Lung (tissue), 12 donors: Measurements from ENCODE around the gene VSNL1. TPM values are rescaled to one million over a fixed set of nuclear protein-coding genes. Genes with fewer than 3 reads are reported as not detected.

Source experiments
- ATAC-seq: fragments of 200-7000 bp; cut with Tn5 transposase; one replicate; pipeline ENCODE4 v1.9.1; 2020; ENCODE audit warnings: moderate number of reproducible peaks; ENCODE audit not compliant: insufficient read depth, low FRiP score
- DNase-seq, 3 donors: peaks; one replicate each; pipeline ENCODE4 v3.0.0-alpha.2; 2013 to 2017
- H3K27ac ChIP-seq, 2 donors: one replicate each; pipeline ENCODE4 v1.5.1; 2013; ENCODE audit warnings: mild to moderate bottlenecking in 2 of 2, moderate library complexity in 2 of 2, control low read depth in 1 of 2, inconsistent platforms in 1 of 2, low read depth in 1 of 2, low read length in 1 of 2
- H3K27me3 ChIP-seq, 3 donors: one replicate each; pipeline ENCODE4 v1.5.1; 2013; ENCODE audit warnings: low read length in 2 of 3; ENCODE audit not compliant: control insufficient read depth in 3 of 3, insufficient read depth in 3 of 3
- H3K36me3 ChIP-seq, 4 donors: one replicate each; pipeline ENCODE4 v1.5.1; 2013; ENCODE audit warnings: low read length in 4 of 4, mild to moderate bottlenecking in 1 of 4, moderate library complexity in 1 of 4; ENCODE audit not compliant: control insufficient read depth in 4 of 4, insufficient read depth in 4 of 4
- H3K4me1 ChIP-seq, 5 donors: one replicate each; pipeline ENCODE4 v1.5.1; 2013; ENCODE audit warnings: low read length in 5 of 5, mild to moderate bottlenecking in 2 of 5, moderate library complexity in 1 of 5; ENCODE audit not compliant: control insufficient read depth in 5 of 5, insufficient read depth in 5 of 5
- H3K4me3 ChIP-seq: one replicate; pipeline ENCODE4 v1.5.1; 2013; ENCODE audit warnings: mild to moderate bottlenecking, control low read depth, moderate library complexity
- H3K9ac ChIP-seq, 2 donors: one replicate each; pipeline ENCODE4 v1.5.1; 2013; ENCODE audit warnings: low read length in 2 of 2, control low read depth in 1 of 2; ENCODE audit not compliant: insufficient read depth in 1 of 2
- H3K9me3 ChIP-seq, 4 donors: one replicate each; pipeline ENCODE4 v1.5.1; 2013; ENCODE audit warnings: low read length in 3 of 4, mild to moderate bottlenecking in 1 of 4, moderate library complexity in 1 of 4; ENCODE audit not compliant: control insufficient read depth in 4 of 4, insufficient read depth in 3 of 4
- CTCF ChIP-seq: IDR thresholded peaks from 2 replicates; pipeline ENCODE4 v1.5.1; 2012; ENCODE audit warnings: mild to moderate bottlenecking; ENCODE audit errors: control extremely low read depth, extremely low read depth
- WGBS, 2 donors: extraction: QIAGEN DNeasy Blood & Tissue Kit; methylation state at CpG; one replicate each; pipeline ENCODE4 v1.1.7; 2013; 5-methylcytosine and 5-hydroxymethylcytosine counted together
- polyA plus RNA-seq, 2 donors: library from polyadenylated mRNA; stranded (reverse); fragments of 200-250 nt; gene quantifications; one replicate each; pipeline ENCODE4 v1.2.1, GENCODE V29; 2013
- total RNA-seq, 2 donors: library from RNA; depleted of rRNA in 1 of 2; stranded (reverse); fragments of >200 nt in 1 of 2; gene quantifications; one replicate each; pipeline ENCODE4 v1.2.1, GENCODE V29; 2014 to 2021
- donor health status: control.
- donor health status: control.
- donor health status: Bipolar disorder and iron deficiency.
- donor health status: healthy.
- donor health status: DM: yes; HTN: yes; CAD: no.

The VSNL1 gene
- total and polyA plus RNA-seq, 4 donors, result 0.87 to 6.9 (median 1.5) TPM

GRCh38 chr2:17627434-17627833 is 86.9 kb downstream of the VSNL1 start:
- H3K4me1 ChIP-seq, result peaks cover 0 to 1% (median 0%) of the 10 kb centered on the region in 5 donors
- no peak overlapping the region for H3K9ac ChIP-seq
- peaks cover 0 to 6% (median 2%) of the 10 kb centered on the region in 4 donors for H3K9me3 ChIP-seq
- no peaks in the 10 kb centered on the region for H3K36me3 ChIP-seq
- ATAC-seq (no peak), DNase-seq (no peak)
- no peak overlapping the region for H3K4me3 ChIP-seq
- no peak overlapping the region for H3K27ac ChIP-seq
- WGBS, 2 donors, result 49 to 59% methylated on average over 2 of the region's 2 CpGs
- H3K27me3 ChIP-seq, result no peaks in the 10 kb centered on the region
- TF ChIP-seq CTCF, result no peak

- H3K27me3 ChIP-seq, result no peaks in the 10 kb centered on the region
- H3K4me3 ChIP-seq, result no peak overlapping the region
- no peaks in the 10 kb centered on the region for H3K4me1 ChIP-seq
- no peak for ATAC-seq
- no peak for TF ChIP-seq CTCF
- no peak for DNase-seq
- no peak overlapping the region for H3K27ac ChIP-seq
- H3K9me3 ChIP-seq, result peaks cover 0 to 6% (median 2%) of the 10 kb centered on the region in 4 donors
- no peak overlapping the region for H3K9ac ChIP-seq
- no peaks in the 10 kb centered on the region for H3K36me3 ChIP-seq
- 43 to 62% methylated on average over 2 of the region's 2 CpGs for WGBS, 2 donors
These were observed 88.1 kb downstream of the VSNL1 start for GRCh38 chr2:17628349-17629261.

- Histone ChIP-seq H3K4me3 (no peak overlapping the region), H3K9me3 (peaks cover 0 to 6% (median 2%) of the 10 kb centered on the region in 4 donors), H3K27ac (no peak overlapping the region), H3K4me1 (no peaks in the 10 kb centered on the region), H3K27me3 (no peaks in the 10 kb centered on the region), H3K36me3 (no peaks in the 10 kb centered on the region), H3K9ac (no peak overlapping the region)
- TF ChIP-seq CTCF, result no peak
- DNase-seq (no peak), ATAC-seq (no peak)
- WGBS, 2 donors, result 90 to 93% methylated on average over 4 of the region's 4 CpGs
These were observed 89.6 kb downstream of the VSNL1 start for GRCh38 chr2:17630089-17630488.
